Neural progenitor cell (in vitro differentiated cells): Measurements from ENCODE around the gene CLSTN3. TPM values are rescaled to one million over a fixed set of nuclear protein-coding genes. Genes with fewer than 3 reads are reported as not detected.

Experiments used
- DNase-seq: peaks from one replicate; pipeline ENCODE4 v3.0.0-alpha.2; 2016; ENCODE audit warnings: low spot score
- H2AFZ ChIP-seq: fragments of 200-600 bp; sonication (generic); replicated peaks from 2 replicates; pipeline ENCODE4 v1.6.1; 2016; ENCODE audit warnings: antibody characterized with exemption
- H3F3A ChIP-seq: fragments of 200-600 bp; sonication (generic); 2 replicates; pipeline ENCODE4 v1.6.1; 2016; ENCODE audit warnings: antibody characterized with exemption, low read depth
- H3K27ac ChIP-seq: fragments of 200-600 bp; sonication (generic); 2 replicates; pipeline ENCODE4 v1.5.1; 2016; ENCODE audit warnings: mild to moderate bottlenecking
- H3K27me3 ChIP-seq: fragments of 200-600 bp; sonication (generic); 2 replicates; pipeline ENCODE4 v1.6.1; 2016; ENCODE audit warnings: mild to moderate bottlenecking, moderate library complexity
- H3K36me3 ChIP-seq: fragments of 200-600 bp; sonication (generic); 2 replicates; pipeline ENCODE4 v1.5.1; 2016
- H3K4me1 ChIP-seq: fragments of 200-600 bp; sonication (generic); 2 replicates; pipeline ENCODE4 v1.6.1; 2016; ENCODE audit warnings: mixed run types
- H3K4me2 ChIP-seq: fragments of 200-600 bp; sonication (generic); 2 replicates; pipeline ENCODE4 v1.6.1; 2016
- H3K4me3 ChIP-seq: fragments of 200-600 bp; sonication (generic); 2 replicates; pipeline ENCODE4 v1.5.1; 2016
- H3K79me2 ChIP-seq: fragments of 200-600 bp; sonication (generic); 2 replicates; pipeline ENCODE4 v1.6.1; 2016; ENCODE audit warnings: low read depth
- H3K9ac ChIP-seq: fragments of 200-600 bp; sonication (generic); 2 replicates; pipeline ENCODE4 v1.6.1; 2016
- H3K9me3 ChIP-seq: fragments of 200-600 bp; sonication (generic); 2 replicates; pipeline ENCODE4 v1.5.1; 2016; ENCODE audit warnings: low read depth
- H4K20me1 ChIP-seq: fragments of 200-600 bp; sonication (generic); 2 replicates; pipeline ENCODE4 v1.6.1; 2016; ENCODE audit warnings: low read depth
- H3K27ac Mint-ChIP-seq: 3 replicates; pipeline ENCODE4 v1.8.0; 2021; ENCODE audit warnings: mixed read lengths
- H3K27me3 Mint-ChIP-seq: 2 replicates; pipeline ENCODE4 v1.8.0; 2022; ENCODE audit warnings: low read depth, mild to moderate bottlenecking, inconsistent platforms, moderate library complexity, mixed read lengths; ENCODE audit not compliant: insufficient read depth
- H3K36me3 Mint-ChIP-seq: 3 replicates; pipeline ENCODE4 v1.8.0; 2021; ENCODE audit warnings: mixed read lengths
- H3K4me1 Mint-ChIP-seq: 3 replicates; pipeline ENCODE4 v1.8.0; 2021; ENCODE audit warnings: mixed read lengths
- H3K4me3 Mint-ChIP-seq: 3 replicates; pipeline ENCODE4 v1.8.0; 2021; ENCODE audit warnings: mild to moderate bottlenecking, moderate library complexity, mixed read lengths
- H3K9me3 Mint-ChIP-seq: 3 replicates; pipeline ENCODE4 v1.8.0; 2020; ENCODE audit warnings: mixed read lengths
- EZH2 ChIP-seq: fragments of 200-600 bp; sonication (generic); IDR thresholded peaks from 2 replicates; pipeline ENCODE4 v1.6.1; 2017; ENCODE audit warnings: antibody characterized with exemption, mild to moderate bottlenecking, moderate library complexity
- EZH2phosphoT487 ChIP-seq: fragments of 200-600 bp; sonication (generic); IDR thresholded peaks from 2 replicates; pipeline ENCODE4 v1.6.1; 2017; ENCODE audit warnings: antibody characterized with exemption
- total RNA-seq: library from RNA; depleted of rRNA; stranded (reverse); fragments of >200 nt; gene quantifications from 2 replicates; pipeline ENCODE4 v1.2.3, GENCODE V29; 2015; ENCODE audit warnings: low replicate concordance
- TF ChIP-seq, protein P1 (sequence below): fragments of 200-600 bp; sonication (generic); IDR thresholded peaks from 2 replicates; pipeline ENCODE4 v1.5.1; 2017; ENCODE audit warnings: antibody characterized with exemption, mild to moderate bottlenecking

CLSTN3 gene
- total RNA-seq, 1 donor from 2014 or later, result 24.0 TPM

DNA sequence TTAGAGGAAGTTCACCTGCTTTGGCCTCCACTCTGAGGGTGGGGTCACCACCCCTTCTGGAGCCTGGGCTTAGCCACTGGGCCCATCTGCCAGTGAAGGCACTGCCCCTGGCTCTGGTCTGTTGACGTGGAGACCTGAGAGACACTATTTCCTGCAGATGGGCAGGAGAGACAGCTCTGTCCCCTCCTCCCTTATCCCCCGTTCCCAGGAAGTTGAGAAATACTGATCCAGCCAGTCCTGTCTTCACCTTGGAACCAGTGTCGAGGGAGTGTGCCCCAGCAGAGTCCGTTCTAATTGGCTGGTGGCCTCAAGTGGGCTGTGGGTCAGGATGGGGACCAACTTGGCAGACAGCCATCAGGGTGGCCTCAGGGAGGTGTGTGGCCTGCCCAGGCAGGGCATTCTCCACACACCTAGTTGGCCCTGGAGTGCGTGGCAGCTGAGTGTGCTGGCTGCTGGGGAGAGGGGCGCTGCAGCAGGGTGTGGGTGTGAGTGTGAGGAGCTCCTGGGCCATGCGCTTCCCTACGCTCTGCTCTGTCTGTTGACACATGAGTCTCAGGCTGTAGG, 25.4 kb downstream of the CLSTN3 start:
- H3K79me2 ChIP-seq, result no peaks in the 10 kb centered on the region
- no peak for DNase-seq
- no peaks in the 10 kb centered on the region for H3K27me3 ChIP-seq
- H3K9ac ChIP-seq, result no peak overlapping the region
- Mint-ChIP-seq H3K36me3 (peaks cover 9% of the 10 kb centered on the region), H3K9me3 (no peaks in the 10 kb centered on the region), H3K27ac (no peak overlapping the region), H3K4me1 (no peaks in the 10 kb centered on the region), H3K27me3 (peaks cover 7% of the 10 kb centered on the region), H3K4me3 (no peak overlapping the region)
- TF ChIP-seq, protein P1, sequence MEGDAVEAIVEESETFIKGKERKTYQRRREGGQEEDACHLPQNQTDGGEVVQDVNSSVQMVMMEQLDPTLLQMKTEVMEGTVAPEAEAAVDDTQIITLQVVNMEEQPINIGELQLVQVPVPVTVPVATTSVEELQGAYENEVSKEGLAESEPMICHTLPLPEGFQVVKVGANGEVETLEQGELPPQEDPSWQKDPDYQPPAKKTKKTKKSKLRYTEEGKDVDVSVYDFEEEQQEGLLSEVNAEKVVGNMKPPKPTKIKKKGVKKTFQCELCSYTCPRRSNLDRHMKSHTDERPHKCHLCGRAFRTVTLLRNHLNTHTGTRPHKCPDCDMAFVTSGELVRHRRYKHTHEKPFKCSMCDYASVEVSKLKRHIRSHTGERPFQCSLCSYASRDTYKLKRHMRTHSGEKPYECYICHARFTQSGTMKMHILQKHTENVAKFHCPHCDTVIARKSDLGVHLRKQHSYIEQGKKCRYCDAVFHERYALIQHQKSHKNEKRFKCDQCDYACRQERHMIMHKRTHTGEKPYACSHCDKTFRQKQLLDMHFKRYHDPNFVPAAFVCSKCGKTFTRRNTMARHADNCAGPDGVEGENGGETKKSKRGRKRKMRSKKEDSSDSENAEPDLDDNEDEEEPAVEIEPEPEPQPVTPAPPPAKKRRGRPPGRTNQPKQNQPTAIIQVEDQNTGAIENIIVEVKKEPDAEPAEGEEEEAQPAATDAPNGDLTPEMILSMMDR, result no peak
- no peak for TF ChIP-seq EZH2phosphoT487
- no peak for TF ChIP-seq EZH2
- no peak overlapping the region for H2AFZ ChIP-seq
- H3K4me3 ChIP-seq, result no peak overlapping the region
- H3K4me2 ChIP-seq, result no peak overlapping the region
- no peak overlapping the region for H3K27ac ChIP-seq
- H3F3A ChIP-seq, result no peaks in the 10 kb centered on the region
- no peaks in the 10 kb centered on the region for H3K36me3 ChIP-seq
- H3K9me3 ChIP-seq, result no peaks in the 10 kb centered on the region
- no peaks in the 10 kb centered on the region for H4K20me1 ChIP-seq
- H3K4me1 ChIP-seq, result no peaks in the 10 kb centered on the region

- Mint-ChIP-seq H3K4me3 (no peak overlapping the region), H3K36me3 (peaks cover 7% of the 10 kb centered on the region), H3K27ac (no peak overlapping the region), H3K27me3 (peaks cover 7% of the 10 kb centered on the region), H3K4me1 (no peaks in the 10 kb centered on the region), H3K9me3 (peaks cover 1% of the 10 kb centered on the region)
- Histone ChIP-seq H3K9me3 (no peaks in the 10 kb centered on the region), H3K27ac (no peak overlapping the region), H3K9ac (no peak overlapping the region), H3K79me2 (no peaks in the 10 kb centered on the region), H3K27me3 (no peaks in the 10 kb centered on the region), H3K4me3 (no peak overlapping the region), H4K20me1 (no peaks in the 10 kb centered on the region), H3K4me2 (no peak overlapping the region), H3K4me1 (no peaks in the 10 kb centered on the region), H2AFZ (no peak overlapping the region), H3F3A (no peaks in the 10 kb centered on the region), H3K36me3 (no peaks in the 10 kb centered on the region)
- no peak for DNase-seq
- TF ChIP-seq, protein P1, result no peak
These were observed 26.4 kb downstream of the CLSTN3 start for GRCh38 chr12:7156259-7157197.

- Histone ChIP-seq H3K36me3 (no peaks in the 10 kb centered on the region), H3K4me1 (no peaks in the 10 kb centered on the region), H2AFZ (no peak overlapping the region), H3K9me3 (no peaks in the 10 kb centered on the region), H3K27me3 (peaks cover 4% of the 10 kb centered on the region), H3K4me3 (no peak overlapping the region), H3K79me2 (no peaks in the 10 kb centered on the region), H3K9ac (no peak overlapping the region), H4K20me1 (no peaks in the 10 kb centered on the region), H3K4me2 (no peak overlapping the region), H3K27ac (no peak overlapping the region), H3F3A (no peaks in the 10 kb centered on the region)
- Mint-ChIP-seq H3K4me3 (no peak overlapping the region), H3K4me1 (no peaks in the 10 kb centered on the region), H3K36me3 (peaks cover 7% of the 10 kb centered on the region), H3K27ac (no peak overlapping the region), H3K27me3 (peaks cover 7% of the 10 kb centered on the region), H3K9me3 (peaks cover 6% of the 10 kb centered on the region)
- TF ChIP-seq EZH2 (no peak), EZH2phosphoT487 (no peak)
- TF ChIP-seq, protein P1, result no peak
- no peak for DNase-seq
These were observed 27.2 kb downstream of the CLSTN3 start for GRCh38 chr12:7157391-7157790.
